HG02588 (cell line): Measurements from ENCODE around the gene HOXA7.

ENCODE experiments used
- ATAC-seq: cut with Tn5 transposase; IDR thresholded peaks from one replicate; pipeline ENCODE4 v1.9.1; 2021; ENCODE audit warnings: mild to moderate bottlenecking, moderate library complexity; ENCODE audit not compliant: unreplicated experiment

HOXA7 gene

DNA sequence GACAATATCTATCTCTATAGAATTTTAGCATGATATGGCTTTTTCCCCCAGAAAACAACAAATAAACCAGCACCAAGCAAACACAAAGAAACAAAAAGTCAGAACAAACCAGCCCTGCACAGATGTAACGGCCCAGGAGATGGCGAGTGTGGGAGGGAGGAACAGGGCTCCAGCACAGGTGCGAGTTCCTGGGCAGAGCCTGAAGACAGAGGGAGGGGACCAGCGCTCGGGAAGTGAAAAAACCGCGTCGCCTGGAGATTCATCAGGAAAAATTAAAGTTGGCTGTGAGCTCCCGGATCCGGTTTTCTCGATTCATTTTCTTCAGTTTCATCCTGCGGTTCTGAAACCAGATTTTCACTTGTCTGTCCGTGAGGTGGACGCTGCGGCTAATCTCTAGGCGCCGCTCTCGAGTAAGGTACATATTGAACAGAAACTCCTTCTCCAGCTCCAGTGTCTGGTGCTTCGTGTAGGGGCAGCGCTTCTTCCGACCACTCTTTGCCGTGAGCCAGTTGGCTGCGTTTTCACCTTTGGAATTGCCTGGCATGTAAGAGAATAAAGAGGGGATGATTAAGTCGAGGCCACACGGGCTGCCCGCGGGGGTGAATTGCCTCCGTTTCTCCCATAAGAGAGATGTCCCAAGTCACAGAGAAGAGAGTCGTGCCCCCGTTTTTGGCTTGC is 15.3 kb upstream of the HOXA7 start:
- ATAC-seq: no peak

DNA sequence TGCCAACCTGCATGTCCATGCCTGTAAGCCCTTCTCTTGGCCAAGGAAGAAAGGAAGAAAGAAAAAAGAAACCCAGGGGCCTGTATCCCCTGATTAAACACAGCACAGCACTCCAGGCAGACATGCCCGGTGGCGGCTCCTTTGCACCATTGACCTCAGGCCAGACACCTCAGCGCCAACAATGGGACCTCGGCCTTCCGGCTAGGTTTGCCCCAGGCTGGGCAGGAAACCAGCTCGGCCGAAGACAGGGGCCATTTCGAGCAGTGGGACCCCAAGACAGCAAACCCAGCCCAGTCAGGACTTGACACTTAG is 14.8 kb upstream of the HOXA7 start:
- ATAC-seq: no peak

DNA sequence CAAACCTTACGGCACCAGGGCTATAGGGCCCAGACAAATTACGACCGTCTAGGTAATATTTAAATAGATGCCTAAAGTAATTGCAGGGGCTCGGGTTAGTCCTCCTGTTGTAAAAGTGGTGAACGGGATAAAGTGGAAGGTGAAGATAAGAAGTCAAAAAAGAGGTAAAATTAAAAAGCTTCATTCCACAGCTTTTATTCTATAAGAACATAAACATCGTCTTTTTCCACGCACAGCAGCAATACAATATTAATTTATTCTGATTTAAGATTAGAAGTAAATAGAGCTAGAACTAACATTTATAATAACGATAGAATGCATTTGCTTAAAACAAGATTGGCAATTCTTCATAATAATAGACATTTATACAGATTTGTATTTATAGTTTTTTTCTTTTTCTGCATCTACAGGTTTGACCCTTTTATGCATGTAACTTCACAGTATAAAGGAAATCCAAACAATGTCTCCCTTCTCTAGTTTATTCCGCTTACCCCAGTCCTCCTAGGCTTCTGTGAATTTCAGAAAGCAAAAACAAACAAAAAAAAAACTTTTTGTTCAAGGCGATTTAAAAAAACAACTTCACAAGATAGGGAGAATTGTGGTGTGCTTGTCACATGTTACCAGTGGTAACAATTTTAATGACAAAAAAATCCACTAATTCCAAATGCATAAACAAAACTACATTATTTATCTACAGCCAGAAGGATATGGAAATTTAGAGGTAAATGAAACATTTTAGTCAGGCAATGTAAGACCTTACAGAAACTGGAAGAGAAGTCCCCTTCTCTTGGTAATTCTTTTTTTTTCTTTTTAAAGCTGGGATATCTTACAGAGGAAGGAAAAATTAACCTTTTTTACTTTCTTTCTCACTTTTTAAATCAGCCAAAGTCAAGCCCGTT is 14.2 kb upstream of the HOXA7 start:
- ATAC-seq: no peak

DNA sequence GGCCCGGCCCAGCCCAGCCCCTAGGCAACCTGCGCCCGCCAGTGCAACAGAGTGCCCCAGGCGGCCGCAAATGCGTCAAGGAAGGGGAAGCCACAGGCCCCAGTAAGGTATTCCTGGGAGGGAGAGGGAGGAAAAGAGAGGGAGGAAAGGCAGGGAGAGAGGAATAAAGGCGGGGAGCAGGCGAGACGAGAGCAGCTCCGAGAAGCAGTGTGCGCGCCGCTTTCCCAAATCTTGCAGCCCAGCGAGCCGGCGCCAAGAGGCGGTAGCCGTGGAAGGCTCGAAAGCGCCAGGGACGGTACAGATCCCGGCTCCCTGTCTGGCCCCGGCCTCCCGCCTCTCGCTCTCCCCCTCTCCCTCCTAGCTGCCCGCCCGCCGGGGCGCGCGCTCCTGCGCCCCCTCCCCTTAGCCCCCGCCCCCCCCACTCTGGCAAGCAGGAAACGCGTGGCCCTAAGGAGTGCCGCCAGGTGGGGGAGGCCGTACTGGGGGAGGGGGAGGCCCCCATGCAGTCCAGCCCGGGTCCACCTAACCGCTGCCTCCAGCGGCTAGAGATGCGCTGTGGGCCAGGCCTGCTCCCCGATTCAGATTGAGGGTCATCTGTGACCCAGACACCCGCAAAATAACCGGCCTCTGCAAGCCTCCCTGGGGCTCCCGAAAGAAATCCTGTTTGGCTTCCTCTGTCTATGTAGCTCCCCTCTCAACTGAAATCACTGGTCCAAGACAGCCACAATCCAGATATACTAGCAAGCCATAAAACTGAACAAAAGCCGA is 13.4 kb upstream of the HOXA7 start:
- no peak for ATAC-seq

DNA sequence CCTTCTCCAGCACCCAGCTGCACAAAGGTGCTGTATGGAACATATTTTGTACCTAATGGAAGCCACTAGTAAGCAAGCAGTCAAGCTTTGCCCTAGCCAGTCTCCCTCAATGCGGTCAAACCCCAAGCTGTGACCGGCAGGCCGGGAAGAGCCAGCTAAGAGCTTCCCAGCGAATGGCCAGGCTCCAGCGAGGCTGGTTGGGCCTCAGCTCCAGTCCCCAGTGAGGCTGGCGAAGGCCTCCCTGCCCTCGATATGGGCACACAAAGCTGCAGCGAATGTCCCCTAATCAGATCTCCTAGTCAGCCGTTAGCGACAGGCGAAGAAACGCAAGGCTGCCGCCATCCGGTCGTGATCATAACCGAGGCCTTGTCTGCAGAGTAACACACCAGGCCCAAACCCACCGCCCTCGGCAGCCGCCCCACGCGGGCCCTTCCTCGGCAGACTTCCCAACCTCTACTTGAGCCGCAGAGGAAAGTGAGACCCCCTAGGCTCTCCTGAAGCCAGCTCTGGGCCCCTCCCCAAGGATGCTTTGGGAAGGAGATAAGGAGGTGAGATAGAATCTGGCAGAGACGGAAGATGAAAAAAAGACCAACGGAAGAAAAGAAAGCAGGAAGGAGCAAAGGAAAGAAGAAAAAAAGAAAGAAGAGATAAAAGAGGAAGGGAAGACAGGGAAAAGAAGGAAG is 11.9 kb upstream of the HOXA7 start:
- ATAC-seq: no peak

DNA sequence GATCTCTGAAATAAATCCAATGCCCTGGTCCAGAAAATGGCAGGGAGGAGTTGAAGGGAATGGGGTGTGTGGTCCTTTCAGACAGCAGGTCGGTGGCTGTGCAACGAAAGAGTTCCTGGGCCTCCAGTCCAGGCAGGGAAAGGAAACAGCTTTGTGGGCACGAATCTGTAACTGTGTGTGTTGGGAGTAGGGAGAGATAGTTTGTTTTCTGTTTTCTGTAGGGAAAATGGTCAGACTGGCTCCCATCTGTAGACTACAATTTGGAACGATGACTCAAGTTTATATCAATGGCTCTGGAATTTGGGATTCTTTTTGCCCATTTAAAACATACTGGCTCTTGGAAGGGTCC is 11.4 kb upstream of the HOXA7 start:
- no peak for ATAC-seq

DNA sequence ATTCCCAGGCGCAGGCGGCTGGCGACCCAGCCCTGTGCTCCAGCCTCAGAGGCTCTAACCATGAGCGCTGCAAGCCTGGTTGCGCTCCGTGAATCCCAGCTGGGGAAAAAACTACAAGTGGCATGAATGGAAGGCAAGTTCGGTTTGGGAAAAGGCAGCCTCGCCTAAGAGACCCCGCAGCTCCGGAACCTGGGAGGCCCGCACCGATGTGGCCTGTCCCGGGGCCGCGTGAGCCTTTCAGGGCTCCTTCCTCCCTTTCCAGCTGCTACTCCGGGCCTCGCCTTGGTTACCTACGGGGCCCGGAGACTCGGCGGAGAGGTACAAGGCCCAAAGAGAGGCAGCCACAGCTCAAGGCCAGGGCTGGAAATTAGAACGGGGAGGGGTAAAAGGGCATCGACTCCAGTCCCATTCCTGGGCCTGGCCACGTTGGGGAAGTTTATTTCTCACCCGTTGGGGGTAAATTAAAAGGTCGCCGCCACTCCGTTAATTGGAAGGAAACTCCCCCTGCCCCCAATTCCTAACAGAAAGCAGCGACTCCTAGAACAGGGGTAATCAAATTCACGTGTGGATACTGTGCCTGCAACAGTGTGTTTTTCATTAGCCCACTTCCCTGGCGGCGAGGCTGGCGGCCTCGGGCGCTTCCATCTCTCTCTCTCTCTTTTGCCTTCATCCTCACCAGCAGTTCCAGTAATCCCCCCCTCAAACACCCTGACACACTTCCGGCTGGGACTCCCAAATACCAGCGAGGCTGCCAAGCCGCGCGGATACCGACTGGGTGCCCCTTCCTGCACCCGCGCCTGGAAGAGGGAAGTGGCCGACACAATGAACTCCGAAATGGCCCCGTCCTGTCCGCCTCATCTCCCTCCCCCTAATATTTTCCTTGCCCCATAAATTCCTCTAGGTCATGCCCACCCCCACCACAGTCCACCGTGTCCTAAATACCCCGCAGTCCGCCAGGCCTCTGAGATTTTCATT is 10.3 kb upstream of the HOXA7 start:
- ATAC-seq: no peak

DNA sequence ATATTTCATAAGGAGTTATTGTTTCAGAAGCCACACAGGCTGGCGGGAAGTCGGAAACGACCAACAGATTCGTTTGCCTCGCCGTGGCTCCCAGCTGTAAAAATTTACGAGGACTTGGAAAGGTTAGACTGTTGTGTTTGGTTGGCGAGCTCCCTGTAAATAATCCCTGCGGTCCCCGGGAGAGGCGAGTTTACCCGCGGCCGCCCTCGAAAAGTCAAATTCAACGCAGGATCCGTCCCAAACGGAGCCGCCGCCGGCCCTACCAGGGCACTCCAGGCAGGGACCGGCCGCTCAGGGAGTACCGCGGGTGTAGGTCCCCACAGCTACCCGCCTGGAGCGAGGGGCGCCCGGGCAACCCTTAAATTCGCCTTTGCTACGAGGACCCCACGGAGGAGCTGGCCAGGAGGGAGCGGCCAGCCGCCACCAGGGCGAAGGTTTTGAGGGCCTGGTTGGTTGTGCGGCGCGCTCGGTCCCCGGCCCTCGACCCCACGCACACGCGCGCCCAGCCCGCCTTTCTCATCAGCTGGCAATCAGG is 9.6 kb upstream of the HOXA7 start:
- ATAC-seq: no peak

DNA sequence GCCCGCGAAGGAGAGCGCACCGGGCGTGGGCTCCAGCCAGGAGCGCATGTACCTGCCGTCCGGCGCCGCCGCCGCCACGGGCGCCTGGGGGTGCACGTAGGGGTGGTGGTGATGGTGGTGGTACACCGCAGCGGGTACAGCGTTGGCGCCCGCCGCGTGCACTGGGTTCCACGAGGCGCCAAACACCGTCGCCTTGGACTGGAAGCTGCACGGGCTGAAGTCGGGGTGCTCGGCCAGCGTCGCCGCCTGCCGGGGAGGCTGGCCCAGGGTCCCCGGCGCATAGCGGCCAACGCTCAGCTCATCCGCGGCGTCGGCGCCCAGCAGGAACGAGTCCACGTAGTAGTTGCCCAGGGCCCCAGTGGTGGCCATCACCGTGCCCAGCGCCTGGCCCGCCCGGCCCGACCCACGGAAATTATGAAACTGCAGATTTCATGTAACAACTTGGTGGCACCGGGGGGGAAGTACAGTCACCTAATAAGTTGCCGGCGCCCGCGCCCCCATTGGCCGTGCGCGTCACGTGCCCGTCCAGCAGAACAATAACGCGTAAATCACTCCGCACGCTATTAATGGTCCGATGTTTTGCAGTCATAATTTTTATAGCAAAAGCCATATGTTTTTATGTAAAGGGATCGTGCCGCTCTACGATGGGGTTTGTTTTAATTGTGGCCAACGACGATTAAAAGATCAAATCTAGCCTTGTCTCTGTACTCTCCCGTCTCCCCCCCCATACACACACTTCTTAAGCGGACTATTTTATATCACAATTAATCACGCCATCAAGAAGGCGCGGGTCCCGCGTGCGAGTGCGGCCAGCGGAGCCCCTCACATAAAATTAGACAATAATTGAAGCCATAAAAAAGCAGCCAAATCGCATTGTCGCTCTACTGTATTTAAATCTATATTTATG is 8.9 kb upstream of the HOXA7 start, which contains the start of gene HOXA9:
TSS of gene HOXA9 (minus strand) at position 449 of the 907 bp plus-strand sequence. CDS start at position 369, 80 bp downstream.
- ATAC-seq: no peak

DNA sequence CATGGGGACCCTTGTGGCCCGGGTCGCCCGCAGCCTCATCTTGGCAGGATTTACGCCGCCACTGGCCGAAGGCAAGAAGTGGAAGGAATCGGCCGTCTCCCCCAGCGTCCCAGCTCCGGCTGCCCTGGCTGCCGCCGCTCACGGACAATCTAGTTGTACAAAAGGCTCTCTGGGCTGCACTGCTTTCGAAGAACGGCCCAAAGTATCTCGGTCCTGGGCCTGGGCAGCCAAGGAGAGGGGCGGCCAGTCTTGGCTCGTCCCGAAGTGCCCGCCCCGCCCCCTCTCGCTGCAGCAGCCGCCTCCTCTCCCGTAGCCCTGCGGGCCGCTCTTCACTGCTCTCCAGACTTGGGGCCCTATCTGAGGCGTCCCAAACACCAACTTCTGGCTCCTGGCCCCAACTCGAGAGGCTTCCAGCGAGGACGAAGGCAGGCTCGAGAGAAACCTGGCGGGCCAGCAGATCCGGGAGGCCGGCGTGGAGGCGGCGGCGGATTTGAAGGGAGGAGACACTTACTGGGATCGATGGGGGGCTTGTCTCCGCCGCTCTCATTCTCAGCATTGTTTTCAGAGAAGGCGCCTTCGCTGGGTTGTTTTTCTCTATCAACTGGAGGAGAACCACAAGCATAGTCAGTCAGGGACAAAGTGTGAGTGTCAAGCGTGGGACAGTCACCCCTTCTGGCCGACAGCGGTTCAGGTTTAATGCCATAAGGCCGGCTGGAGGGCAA is 8.1 kb upstream of the HOXA7 start:
- ATAC-seq: no peak

DNA sequence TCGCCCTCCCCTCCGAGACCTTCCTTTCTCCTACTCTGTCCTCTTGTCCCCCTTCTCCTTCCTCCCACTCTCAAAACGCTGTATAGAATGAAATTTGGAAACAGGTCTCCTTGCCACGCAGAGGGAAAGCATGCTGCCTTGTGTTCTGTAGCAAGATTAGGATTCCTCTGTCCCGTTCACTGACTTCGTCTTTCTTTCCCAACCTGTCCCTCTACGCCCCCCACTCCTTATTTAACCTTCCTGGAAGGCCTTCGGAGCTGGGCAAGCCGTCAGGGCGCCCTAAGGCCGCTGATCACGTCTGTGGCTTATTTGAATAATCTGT is 7.5 kb upstream of the HOXA7 start:
- ATAC-seq: no peak

DNA sequence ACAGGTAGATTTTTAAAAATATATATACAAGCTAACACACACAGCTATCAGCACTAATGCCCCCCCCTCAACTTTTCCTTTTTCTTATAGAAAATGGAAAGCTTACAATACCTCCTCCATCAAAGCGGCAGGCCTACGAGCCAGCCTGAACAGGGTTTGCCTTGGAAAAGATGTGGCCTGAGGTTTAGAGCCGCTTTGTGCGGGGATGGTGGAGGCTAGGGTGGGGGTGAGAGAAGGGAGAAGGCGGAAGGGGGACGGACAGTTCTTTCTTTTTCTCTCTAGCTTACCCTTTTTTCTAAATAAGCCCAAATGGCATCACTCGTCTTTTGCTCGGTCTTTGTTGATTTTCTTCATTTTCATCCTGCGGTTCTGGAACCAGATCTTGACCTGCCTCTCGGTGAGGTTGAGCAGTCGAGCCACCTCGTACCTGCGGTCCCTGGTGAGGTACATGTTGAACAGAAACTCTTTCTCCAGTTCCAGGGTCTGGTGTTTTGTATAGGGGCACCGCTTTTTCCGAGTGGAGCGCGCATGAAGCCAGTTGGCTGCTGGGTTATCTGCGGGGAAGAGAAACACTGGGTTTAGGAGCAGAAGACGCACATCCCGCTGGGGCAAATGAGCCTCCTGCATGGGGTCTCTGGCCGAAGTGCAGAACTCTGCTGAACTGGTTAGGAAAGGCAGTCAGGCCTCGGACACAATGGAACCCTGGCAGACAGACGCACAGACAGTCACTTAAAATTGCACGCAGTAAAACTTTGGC is 7.0 kb upstream of the HOXA7 start:
- ATAC-seq: no peak

DNA sequence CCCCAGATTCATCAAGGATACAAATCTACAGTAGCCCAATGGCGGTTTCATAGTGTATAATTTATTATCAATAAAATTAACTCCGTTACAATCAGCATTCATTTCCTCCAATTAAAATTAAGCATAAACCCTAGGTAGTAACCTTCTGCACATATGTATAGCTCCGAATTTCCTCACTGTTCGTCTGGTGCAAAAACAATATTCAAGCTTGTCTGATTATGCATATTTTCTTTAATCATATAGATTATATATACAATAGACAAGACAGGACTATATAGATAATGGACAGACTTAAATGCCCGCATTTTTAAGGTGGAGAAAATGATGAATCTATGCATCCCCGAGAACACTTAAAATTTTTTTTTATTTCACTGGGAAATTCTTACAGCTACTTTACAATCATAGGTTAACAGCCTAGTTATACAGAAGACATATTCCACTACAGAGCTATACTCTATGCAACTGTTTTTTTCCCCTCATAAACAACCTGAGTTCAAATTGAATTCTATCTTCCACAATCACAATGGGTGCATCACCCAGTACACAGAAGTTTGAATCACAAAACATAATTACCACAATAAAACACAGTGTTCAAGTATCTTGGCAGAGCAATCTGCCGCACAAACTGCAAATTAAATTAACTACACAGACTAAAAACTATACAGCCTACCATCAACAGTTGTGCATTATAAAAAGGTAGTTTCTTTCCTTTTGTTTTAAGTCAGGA is 6.2 kb upstream of the HOXA7 start:
- no peak for ATAC-seq

DNA sequence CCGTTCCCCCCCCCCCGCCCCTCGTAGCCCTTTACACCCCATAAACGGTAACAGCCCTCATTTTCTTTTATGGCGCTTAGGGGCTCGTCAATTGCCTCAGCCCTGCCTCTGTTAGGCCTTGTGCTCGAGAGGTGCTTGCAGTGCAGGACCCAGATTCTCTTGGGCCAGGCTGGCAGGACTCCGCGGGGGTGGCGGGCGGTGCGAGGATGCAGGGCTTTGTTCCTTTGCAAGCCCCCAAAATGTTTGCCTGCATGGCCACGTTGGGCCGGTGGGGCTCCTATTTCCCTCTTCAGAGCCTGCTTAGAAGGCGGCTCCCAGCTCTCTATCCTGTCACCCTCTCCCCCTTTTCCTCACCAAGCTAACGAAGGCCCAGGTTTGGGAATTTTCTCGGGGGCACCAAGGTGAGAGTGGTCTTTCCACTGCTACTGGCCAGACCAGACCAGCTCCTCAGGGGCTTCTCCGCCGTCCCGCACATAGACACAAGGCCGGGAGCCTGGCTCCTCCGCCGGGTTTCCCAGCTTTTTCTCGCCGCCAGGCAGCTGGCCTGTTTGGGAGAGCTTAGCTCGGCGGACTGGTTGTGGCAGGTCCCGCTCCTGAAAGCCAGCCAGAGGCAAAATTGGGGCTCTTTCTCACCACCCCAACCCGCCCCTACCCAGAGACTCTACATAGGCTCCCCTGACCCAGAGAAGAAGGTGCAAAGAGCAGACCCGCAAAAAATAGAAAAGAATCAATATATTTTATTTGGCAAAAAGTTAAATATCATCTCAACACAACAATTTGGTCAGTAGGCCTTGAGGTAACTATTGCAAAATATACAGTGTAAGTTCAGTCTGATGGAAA is 5.5 kb upstream of the HOXA7 start:
- ATAC-seq: no peak

DNA sequence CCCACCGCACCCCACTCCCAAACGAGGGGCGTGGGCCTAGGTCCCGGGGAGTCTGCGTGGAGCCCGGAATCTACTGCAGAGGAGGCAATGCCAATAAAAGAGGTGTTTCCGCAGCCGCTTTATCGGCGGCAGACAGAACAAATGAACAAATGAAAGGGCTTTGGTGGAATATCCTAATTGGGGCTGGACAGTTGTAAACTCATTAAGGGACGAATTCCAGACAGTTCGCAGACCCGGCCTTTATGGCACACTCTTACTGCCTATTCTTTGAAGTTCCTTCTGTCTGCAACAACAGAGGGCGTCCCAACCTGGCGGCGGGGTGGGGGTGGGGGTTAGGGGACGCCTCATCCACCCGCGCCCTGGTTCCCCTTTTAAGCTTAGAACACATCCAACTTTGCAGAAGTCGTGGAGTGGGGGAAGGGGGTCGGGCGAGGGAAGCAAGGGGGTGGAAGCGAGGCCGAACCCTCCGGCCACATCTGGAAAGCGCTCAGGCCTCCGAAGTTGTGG is 4.8 kb upstream of the HOXA7 start:
- ATAC-seq: no peak
